HG03025 (cell line): Measurements from ENCODE around the gene RSRC1.
A peak's percentile ranks its signal among the peaks of the same experiment; 100 is the strongest.
"Not testable (repeated sequence)": the region's sequence is repeated elsewhere in the genome, so short reads cannot be mapped to it uniquely, and the experiment has no call there.

Experiments
- ATAC-seq: cut with Tn5 transposase; IDR thresholded peaks from one replicate; pipeline ENCODE4 v1.9.1; 2021; ENCODE audit warnings: mild to moderate bottlenecking, moderate library complexity; ENCODE audit not compliant: unreplicated experiment, low FRiP score

The RSRC1 gene

GRCh38 chr3:158100681-158101080 lies 9.2 kb upstream of the RSRC1 start:
- ATAC-seq = no peak

- no peak for ATAC-seq
Measured at GRCh38 chr3:158101335-158102241, 8.3 kb upstream of the RSRC1 start.

DNA sequence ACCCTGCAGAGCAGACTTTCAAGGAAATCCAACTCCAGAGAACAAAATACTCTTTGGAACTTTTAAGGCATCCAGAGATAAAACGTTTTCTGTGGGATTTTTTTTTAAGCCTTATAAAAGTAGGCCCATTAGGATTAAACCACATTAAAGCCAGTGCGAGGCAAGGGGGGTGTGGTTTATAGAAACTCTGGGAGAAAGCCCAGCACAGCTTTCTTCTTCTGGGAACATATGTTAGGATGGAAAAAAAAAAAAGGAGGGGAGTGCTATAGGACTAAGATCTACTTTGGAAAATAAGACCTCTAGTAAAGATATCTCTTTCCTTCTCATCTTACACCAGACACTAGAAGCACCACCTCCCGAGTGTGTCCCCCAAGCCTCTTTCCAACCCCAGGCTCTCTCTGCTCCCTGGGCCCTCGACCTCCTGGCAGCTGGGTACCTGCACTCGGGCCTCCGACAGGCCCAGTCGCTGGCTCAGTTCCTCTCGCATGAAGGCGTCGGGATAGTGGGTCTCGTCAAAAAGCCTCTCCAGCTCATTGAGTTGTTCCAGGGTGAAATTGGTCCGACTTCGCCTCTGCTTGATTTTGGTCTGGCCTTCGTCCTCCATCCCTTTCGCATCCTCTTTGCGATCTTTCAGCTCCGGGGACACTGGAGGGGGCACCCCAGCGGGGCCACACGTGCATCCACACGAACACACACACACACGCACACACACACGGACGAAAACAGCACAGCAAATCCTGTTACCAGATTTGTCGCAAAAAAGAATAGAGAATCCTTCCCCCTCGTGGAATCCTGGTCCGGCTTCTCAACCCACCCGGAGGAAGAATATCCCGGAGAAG lies 7.4 kb upstream of the RSRC1 start:
- ATAC-seq = no peak

GRCh38 chr3:158103081-158103886 lies 6.6 kb upstream of the RSRC1 start:
- no peak for ATAC-seq

DNA sequence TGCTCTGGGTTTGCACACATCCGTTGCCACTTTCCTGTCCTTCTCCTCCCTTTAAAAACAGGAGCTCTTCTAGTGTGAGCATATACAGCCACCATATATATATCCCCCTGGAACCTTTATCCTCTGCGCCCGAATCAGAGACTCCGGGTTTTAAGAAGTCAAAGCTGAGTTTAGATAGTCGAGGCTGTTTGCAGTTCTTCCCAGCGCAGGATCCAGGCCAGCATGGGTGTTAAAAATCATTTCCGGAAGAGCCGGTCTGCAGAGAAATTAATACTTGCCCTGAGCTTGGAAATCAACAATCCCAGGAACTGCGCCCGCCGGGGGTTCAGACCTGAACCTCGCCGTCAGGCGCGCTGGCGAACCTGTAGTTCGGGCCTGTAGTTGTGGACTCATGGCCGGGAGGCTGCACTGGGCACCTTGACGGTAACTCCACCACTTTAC lies 6.0 kb upstream of the RSRC1 start:
- no peak for ATAC-seq

DNA sequence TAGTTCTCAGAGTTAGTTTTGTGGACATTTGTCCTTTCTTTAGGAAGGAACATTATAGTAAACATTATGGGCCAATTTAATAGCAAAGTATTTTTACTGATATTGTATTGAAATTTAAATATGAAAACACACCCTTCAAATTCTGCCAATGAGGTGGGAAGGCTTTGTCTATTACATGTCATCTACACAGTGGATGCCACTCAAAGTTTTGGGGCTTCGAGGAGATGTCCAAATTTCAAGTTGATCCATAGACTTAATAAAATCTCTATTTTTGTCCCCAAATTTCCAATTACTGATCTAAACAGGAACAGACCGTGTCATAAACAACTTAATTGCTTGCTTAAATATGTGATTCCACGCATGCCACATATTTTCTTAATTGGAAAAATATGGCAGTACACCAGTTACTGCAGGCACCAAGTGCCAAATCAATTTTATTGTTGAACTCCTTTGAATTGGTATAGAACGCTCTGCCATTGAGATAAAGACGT lies 5.4 kb upstream of the RSRC1 start:
- ATAC-seq = no peak

GRCh38 chr3:158105119-158105709 lies 4.7 kb upstream of the RSRC1 start:
- no peak for ATAC-seq

- ATAC-seq = no peak
Measured at GRCh38 chr3:158105710-158106253, 4.1 kb upstream of the RSRC1 start.

- no peak for ATAC-seq
Measured at GRCh38 chr3:158106766-158107471, 3.0 kb upstream of the RSRC1 start.

DNA sequence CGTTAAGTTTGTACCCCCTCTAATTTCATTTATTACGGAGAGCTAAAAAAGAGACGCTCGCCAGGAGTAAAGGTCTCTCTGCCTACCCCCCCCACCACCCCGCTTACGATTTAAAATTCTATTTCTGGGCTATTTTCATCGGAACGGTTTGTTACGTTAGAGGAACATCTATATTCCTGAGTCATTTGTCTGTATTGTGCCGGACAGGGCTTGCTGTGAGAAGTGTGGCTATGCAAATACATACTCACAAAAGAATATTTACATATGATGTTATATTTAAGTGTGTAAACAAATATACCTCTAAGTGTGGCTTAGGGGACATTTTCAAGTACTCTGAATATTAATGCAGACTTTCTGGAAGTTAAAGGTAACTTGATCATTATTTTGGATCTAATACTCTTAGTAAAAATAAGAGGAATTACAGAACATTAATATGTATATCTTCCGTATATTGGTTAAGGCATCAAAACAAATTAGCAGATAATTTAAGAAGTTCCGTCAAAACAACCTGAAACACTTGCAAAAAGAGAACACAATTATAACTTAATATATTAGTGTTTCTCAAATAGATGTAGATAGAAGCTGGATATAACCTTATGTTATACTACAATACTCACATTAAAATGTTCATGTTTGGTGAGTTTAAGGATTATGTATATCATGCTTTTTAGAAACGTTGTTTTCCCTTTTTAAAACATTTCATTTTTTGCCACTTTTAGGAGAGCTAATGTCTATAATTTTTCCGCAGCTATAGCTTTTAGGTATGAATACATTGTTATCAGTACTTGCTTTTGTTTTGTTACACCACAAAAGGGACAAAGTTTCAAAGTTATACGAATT lies 2.1 kb upstream of the RSRC1 start:
- no peak for ATAC-seq

DNA sequence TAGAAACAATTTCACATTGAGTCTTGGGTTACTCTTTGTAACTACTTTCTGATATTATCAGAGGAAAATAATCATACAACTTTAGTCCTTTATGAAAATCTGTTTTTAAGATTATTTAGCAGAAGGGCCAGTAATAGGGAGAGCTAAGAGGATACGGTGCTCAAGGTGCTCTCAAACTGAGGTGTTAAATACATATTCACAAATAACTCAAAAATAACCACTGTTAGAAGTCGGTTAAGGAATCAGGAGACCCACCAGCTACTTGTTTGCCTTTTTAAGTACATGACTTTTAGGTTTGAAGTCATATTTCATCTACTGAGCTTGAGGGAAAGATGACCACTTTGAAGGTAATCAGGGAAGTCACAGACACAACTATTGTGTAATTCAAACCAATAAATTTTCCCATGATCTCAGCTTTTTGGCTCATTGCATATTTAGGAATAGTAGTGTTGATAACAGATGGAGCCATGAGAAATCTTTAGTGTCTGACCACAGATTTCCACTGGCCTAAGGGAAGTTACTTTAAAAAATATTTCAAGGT lies 1.4 kb upstream of the RSRC1 start:
- ATAC-seq = no peak

GRCh38 chr3:158109295-158109803 lies 540 bp upstream of the RSRC1 start:
- ATAC-seq = peak; percentile 6

DNA sequence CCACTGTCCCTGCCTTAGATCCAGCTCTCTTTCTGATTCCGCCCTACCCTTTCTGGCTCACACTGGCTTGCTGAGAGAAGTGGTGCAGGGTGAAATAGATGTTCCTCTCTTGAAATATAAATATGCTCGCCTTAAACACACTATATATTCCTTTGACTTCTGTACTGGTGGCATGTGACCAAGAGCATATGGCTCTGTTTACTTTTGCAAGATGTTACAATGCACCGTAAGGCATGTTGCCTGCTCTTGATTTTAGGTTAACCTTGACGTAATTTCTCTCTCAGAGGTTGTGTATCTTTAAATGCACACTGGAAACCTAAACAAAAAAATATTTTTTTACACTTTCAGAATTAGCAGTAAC lies 749 bp downstream of the RSRC1 start:
- ATAC-seq = peak; percentile 4

DNA sequence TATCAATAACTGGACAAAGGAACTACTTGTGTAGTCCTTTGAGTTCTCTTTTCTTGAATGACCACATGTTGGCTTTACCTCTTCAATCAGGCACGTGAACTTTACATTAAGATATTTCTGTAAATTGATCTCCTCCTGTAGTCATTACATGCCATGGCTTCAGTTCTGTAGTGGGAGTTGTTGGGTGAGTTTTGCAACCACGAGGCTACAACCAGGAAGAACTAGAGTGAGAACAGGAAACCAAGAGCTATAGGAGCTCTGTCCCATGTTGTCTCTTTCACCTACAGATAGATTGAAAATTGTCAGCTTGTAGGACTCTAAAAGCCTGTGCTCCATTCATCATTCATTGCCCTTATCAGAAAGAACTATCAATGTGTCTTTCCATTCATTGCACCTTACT lies 2.0 kb downstream of the RSRC1 start:
- ATAC-seq = no peak

DNA sequence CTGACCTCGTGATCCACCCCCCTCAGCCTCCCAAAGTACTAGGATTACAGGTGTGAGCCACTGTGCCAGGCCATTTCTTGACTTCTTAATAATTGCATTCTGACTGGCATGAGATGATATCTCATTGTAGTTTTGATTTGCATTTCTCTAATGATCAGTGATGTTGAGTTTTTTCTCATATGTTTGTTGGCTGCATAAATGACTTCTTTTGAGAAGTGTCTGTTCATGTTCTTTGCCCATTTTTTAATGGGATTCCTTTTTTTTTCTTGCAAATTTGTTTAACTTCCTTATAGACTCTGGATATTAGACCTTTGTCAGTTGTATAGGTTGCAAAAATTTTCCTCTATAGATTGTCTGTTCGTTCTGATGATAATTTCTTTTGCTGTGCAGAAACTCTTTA lies 3.7 kb downstream of the RSRC1 start:
- not testable (repeated sequence) for ATAC-seq

GRCh38 chr3:158120330-158120729 lies 10.4 kb downstream of the RSRC1 start:
- ATAC-seq = no peak

GRCh38 chr3:158121295-158121694 lies 11.4 kb downstream of the RSRC1 start:
- ATAC-seq = no peak

- not testable (repeated sequence) for ATAC-seq
Measured at GRCh38 chr3:158122721-158123120, 12.8 kb downstream of the RSRC1 start.
